ENCODE data around the gene HHATL.

HHATL gene

GRCh38 chr3:42732196-42732828 lies 29.7 kb upstream of the HHATL start:
- H3K4ac ChIP-seq (ENCODE audit: low read length), result peak overlapping the region; percentile 40

GRCh38 chr3:42731476-42732195 lies 29.0 kb upstream of the HHATL start:
- Histone ChIP-seq H3K36me3 (replicated peaks in 1 of 2; ENCODE audit: control insufficient read depth in 2 of 2, insufficient read depth in 2 of 2, low read length in 2 of 2) (no peaks in the 10 kb centered on the region), H2BK12ac (ENCODE audit: low read length) (peak overlapping the region; percentile 25), H3K27me3 (ENCODE audit: control insufficient read depth in 3 of 3, insufficient read depth in 3 of 3, low read depth in 1 of 3, low read length in 3 of 3) (peaks cover 0 to 32% (median 2%) of the 10 kb centered on the region in 3 experiments), H3K4me2 (ENCODE audit: insufficient read depth, low read length, poor library complexity, severe bottlenecking) (no peak overlapping the region), H3K9ac (ENCODE audit: low read depth, low read length, poor library complexity) (no peak overlapping the region), H4K91ac (ENCODE audit: low read depth, low read length, poor library complexity) (no peak overlapping the region), H3K4me3 (ENCODE audit: low read length in 2 of 2) (no peak overlapping the region), H4K8ac (ENCODE audit: low read depth, low read length) (no peak overlapping the region), H3K4ac (ENCODE audit: low read length) (peak overlapping the region; percentile 40), H2AK5ac (ENCODE audit: low read depth, low read length) (peak overlapping the region; percentile 77), H2BK120ac (ENCODE audit: low read depth, low read length) (no peak overlapping the region), H3K9me3 (replicated peaks in 1 of 2; ENCODE audit: control insufficient read depth in 2 of 2, insufficient read depth in 1 of 2, low read depth in 1 of 2, low read length in 2 of 2) (no peaks in the 10 kb centered on the region), H3K14ac (ENCODE audit: low read length) (peak overlapping the region; percentile 57), H3K23ac (ENCODE audit: low read depth, low read length, poor library complexity) (no peak overlapping the region), H2BK15ac (ENCODE audit: low read length) (peak overlapping the region; percentile 38), H2BK5ac (ENCODE audit: low read length) (peak overlapping the region; percentile 35), H3K79me1 (ENCODE audit: low read depth, low read length) (no peaks in the 10 kb centered on the region), H3K27ac (replicated peaks; ENCODE audit: low read length) (no peak overlapping the region), H3K18ac (ENCODE audit: low read length) (peak overlapping the region; percentile 81), H2AFZ (ENCODE audit: low read length) (no peak overlapping the region), H3K4me1 (ENCODE audit: control insufficient read depth in 2 of 2, insufficient read depth in 1 of 2, low read depth in 1 of 2, low read length in 2 of 2) (peaks cover 7 to 19% of the 10 kb centered on the region in 2 donors)
- DNase-seq (ENCODE audit: low spot score), result no peak
- WGBS, 2 donors (ENCODE audit: extremely low coverage in 2 of 2, insufficient read length in 2 of 2, insufficient replicate concordance in 1 of 2), result no CpG with 5 or more reads among the region's 6 CpGs

More at GRCh38 chr3:42732196-42732828, 29.7 kb upstream of the HHATL start:
- Histone ChIP-seq H3K4me3 (ENCODE audit: low read length in 2 of 2) (no peak overlapping the region), H3K27ac (replicated peaks; ENCODE audit: low read length) (no peak overlapping the region), H3K4me1 (ENCODE audit: control insufficient read depth in 2 of 2, insufficient read depth in 1 of 2, low read depth in 1 of 2, low read length in 2 of 2) (peaks cover 7 to 19% of the 10 kb centered on the region in 2 donors), H3K9me3 (replicated peaks in 1 of 2; ENCODE audit: control insufficient read depth in 2 of 2, insufficient read depth in 1 of 2, low read depth in 1 of 2, low read length in 2 of 2) (no peaks in the 10 kb centered on the region), H4K91ac (ENCODE audit: low read depth, low read length, poor library complexity) (no peak overlapping the region), H2BK5ac (ENCODE audit: low read length) (peak overlapping the region; percentile 75), H3K14ac (ENCODE audit: low read length) (peak overlapping the region; percentile 57), H3K36me3 (replicated peaks in 1 of 2; ENCODE audit: control insufficient read depth in 2 of 2, insufficient read depth in 2 of 2, low read length in 2 of 2) (no peaks in the 10 kb centered on the region), H2AK5ac (ENCODE audit: low read depth, low read length) (peak overlapping the region; percentile 77), H3K4me2 (ENCODE audit: insufficient read depth, low read length, poor library complexity, severe bottlenecking) (no peak overlapping the region), H3K18ac (ENCODE audit: low read length) (peak overlapping the region; percentile 81), H3K23ac (ENCODE audit: low read depth, low read length, poor library complexity) (no peak overlapping the region), H2AFZ (ENCODE audit: low read length) (no peak overlapping the region), H2BK120ac (ENCODE audit: low read depth, low read length) (no peak overlapping the region), H4K8ac (ENCODE audit: low read depth, low read length) (no peak overlapping the region), H2BK12ac (ENCODE audit: low read length) (peak overlapping the region; percentile 25), H2BK15ac (ENCODE audit: low read length) (peak overlapping the region; percentile 28), H3K9ac (ENCODE audit: low read depth, low read length, poor library complexity) (no peak overlapping the region), H3K79me1 (ENCODE audit: low read depth, low read length) (no peaks in the 10 kb centered on the region), H3K27me3 (ENCODE audit: control insufficient read depth in 3 of 3, insufficient read depth in 3 of 3, low read depth in 1 of 3, low read length in 3 of 3) (peaks cover 0 to 32% (median 2%) of the 10 kb centered on the region in 3 experiments)
- DNase-seq (ENCODE audit: low spot score), result no peak
- no CpG with 5 or more reads among the region's 4 CpGs for WGBS, 2 donors (ENCODE audit: extremely low coverage in 2 of 2, insufficient read length in 2 of 2, insufficient replicate concordance in 1 of 2)

GRCh38 chr3:42730706-42731420 lies 28.3 kb upstream of the HHATL start:
- Histone ChIP-seq H3K9me3 (replicated peaks in 1 of 2; ENCODE audit: control insufficient read depth in 2 of 2, insufficient read depth in 1 of 2, low read depth in 1 of 2, low read length in 2 of 2) (no peaks in the 10 kb centered on the region), H2BK120ac (ENCODE audit: low read depth, low read length) (no peak overlapping the region), H2BK15ac (ENCODE audit: low read length) (peak overlapping the region; percentile 38), H2AFZ (ENCODE audit: low read length) (no peak overlapping the region), H3K9ac (ENCODE audit: low read depth, low read length, poor library complexity) (no peak overlapping the region), H3K4ac (ENCODE audit: low read length) (no peak overlapping the region), H4K91ac (ENCODE audit: low read depth, low read length, poor library complexity) (no peak overlapping the region), H2BK12ac (ENCODE audit: low read length) (no peak overlapping the region), H3K4me1 (ENCODE audit: control insufficient read depth in 2 of 2, insufficient read depth in 1 of 2, low read depth in 1 of 2, low read length in 2 of 2) (peaks cover 7 to 19% of the 10 kb centered on the region in 2 donors), H3K79me1 (ENCODE audit: low read depth, low read length) (no peaks in the 10 kb centered on the region), H3K23ac (ENCODE audit: low read depth, low read length, poor library complexity) (no peak overlapping the region), H3K14ac (ENCODE audit: low read length) (no peak overlapping the region), H2BK5ac (ENCODE audit: low read length) (no peak overlapping the region), H4K8ac (ENCODE audit: low read depth, low read length) (no peak overlapping the region), H3K4me3 (ENCODE audit: low read length in 2 of 2) (no peak overlapping the region), H3K18ac (ENCODE audit: low read length) (peak overlapping the region; percentile 53), H3K27me3 (ENCODE audit: control insufficient read depth in 3 of 3, insufficient read depth in 3 of 3, low read depth in 1 of 3, low read length in 3 of 3) (peaks cover 0 to 32% (median 2%) of the 10 kb centered on the region in 3 experiments), H3K36me3 (replicated peaks in 1 of 2; ENCODE audit: control insufficient read depth in 2 of 2, insufficient read depth in 2 of 2, low read length in 2 of 2) (no peaks in the 10 kb centered on the region), H3K4me2 (ENCODE audit: insufficient read depth, low read length, poor library complexity, severe bottlenecking) (no peak overlapping the region), H2AK5ac (ENCODE audit: low read depth, low read length) (peak overlapping the region; percentile 57), H3K27ac (replicated peaks; ENCODE audit: low read length) (no peak overlapping the region)
- WGBS, 2 donors (ENCODE audit: extremely low coverage in 2 of 2, insufficient read length in 2 of 2, insufficient replicate concordance in 1 of 2), result no CpG with 5 or more reads among the region's 3 CpGs
- no peak for DNase-seq (ENCODE audit: low spot score)

GRCh38 chr3:42730294-42730693 lies 27.7 kb upstream of the HHATL start:
- Histone ChIP-seq H3K9ac (ENCODE audit: low read depth, low read length, poor library complexity) (no peak overlapping the region), H3K4ac (ENCODE audit: low read length) (no peak overlapping the region), H3K14ac (ENCODE audit: low read length) (no peak overlapping the region), H2BK12ac (ENCODE audit: low read length) (no peak overlapping the region), H4K8ac (ENCODE audit: low read depth, low read length) (no peak overlapping the region), H2BK15ac (ENCODE audit: low read length) (no peak overlapping the region), H2AFZ (ENCODE audit: low read length) (no peak overlapping the region), H3K9me3 (replicated peaks in 1 of 2; ENCODE audit: control insufficient read depth in 2 of 2, insufficient read depth in 1 of 2, low read depth in 1 of 2, low read length in 2 of 2) (no peaks in the 10 kb centered on the region), H3K4me1 (ENCODE audit: control insufficient read depth in 2 of 2, insufficient read depth in 1 of 2, low read depth in 1 of 2, low read length in 2 of 2) (peaks cover 7 to 19% of the 10 kb centered on the region in 2 donors), H2AK5ac (ENCODE audit: low read depth, low read length) (no peak overlapping the region), H2BK5ac (ENCODE audit: low read length) (no peak overlapping the region), H3K27me3 (ENCODE audit: control insufficient read depth in 3 of 3, insufficient read depth in 3 of 3, low read depth in 1 of 3, low read length in 3 of 3) (peaks cover 0 to 32% (median 2%) of the 10 kb centered on the region in 3 experiments), H3K23ac (ENCODE audit: low read depth, low read length, poor library complexity) (peak overlapping the region; percentile 3), H3K79me1 (ENCODE audit: low read depth, low read length) (no peaks in the 10 kb centered on the region), H4K91ac (ENCODE audit: low read depth, low read length, poor library complexity) (no peak overlapping the region), H2BK120ac (ENCODE audit: low read depth, low read length) (no peak overlapping the region), H3K18ac (ENCODE audit: low read length) (no peak overlapping the region), H3K27ac (replicated peaks; ENCODE audit: low read length) (no peak overlapping the region), H3K36me3 (replicated peaks in 1 of 2; ENCODE audit: control insufficient read depth in 2 of 2, insufficient read depth in 2 of 2, low read length in 2 of 2) (no peaks in the 10 kb centered on the region), H3K4me2 (ENCODE audit: insufficient read depth, low read length, poor library complexity, severe bottlenecking) (no peak overlapping the region), H3K4me3 (ENCODE audit: low read length in 2 of 2) (no peak overlapping the region)
- WGBS, 2 donors (ENCODE audit: extremely low coverage in 2 of 2, insufficient read length in 2 of 2, insufficient replicate concordance in 1 of 2), result no CpG with 5 or more reads among the region's 11 CpGs
- DNase-seq (ENCODE audit: low spot score), result no peak
